Gastroesophageal sphincter (tissue), 3 donors: ENCODE measurements around the gene OTUD6A.

Experiments used
- EP300 ChIP-seq: sonication (generic); formaldehyde crosslinking; IDR thresholded peaks from one replicate; pipeline ENCODE4 v1.6.1; 2017; ENCODE audit warnings: antibody characterized with exemption, mild to moderate bottlenecking
- POLR2A ChIP-seq, 2 donors: fragments of 450-650 bp; IDR thresholded peaks; one replicate each; pipeline ENCODE4 v1.6.1; 2017; ENCODE audit warnings: antibody characterized with exemption in 2 of 2, mild to moderate bottlenecking in 2 of 2, moderate library complexity in 1 of 2
- POLR2AphosphoS5 ChIP-seq: sonication (generic); formaldehyde crosslinking; IDR thresholded peaks from one replicate; pipeline ENCODE4 v1.6.1; 2017; ENCODE audit warnings: antibody characterized with exemption
- TF ChIP-seq, protein P1 (sequence below), 4 experiments: fragments of 200-600 bp in 2 of 4; fragments of 450-650 bp in 2 of 4; sonication (generic) in 1 of 4; IDR thresholded peaks; one replicate each; pipeline ENCODE4 v1.5.1; 2017 to 2019; ENCODE audit warnings: antibody characterized with exemption in 4 of 4, mild to moderate bottlenecking in 2 of 4, moderate library complexity in 2 of 4

GRCh38 chrX:70096052-70096451 lies 33.8 kb downstream of the OTUD6A start:
- TF ChIP-seq POLR2A (IDR thresholded peaks at IDR 0.05) (no peak), POLR2AphosphoS5 (no peak), EP300 (no peak)
- TF ChIP-seq, protein P1, sequence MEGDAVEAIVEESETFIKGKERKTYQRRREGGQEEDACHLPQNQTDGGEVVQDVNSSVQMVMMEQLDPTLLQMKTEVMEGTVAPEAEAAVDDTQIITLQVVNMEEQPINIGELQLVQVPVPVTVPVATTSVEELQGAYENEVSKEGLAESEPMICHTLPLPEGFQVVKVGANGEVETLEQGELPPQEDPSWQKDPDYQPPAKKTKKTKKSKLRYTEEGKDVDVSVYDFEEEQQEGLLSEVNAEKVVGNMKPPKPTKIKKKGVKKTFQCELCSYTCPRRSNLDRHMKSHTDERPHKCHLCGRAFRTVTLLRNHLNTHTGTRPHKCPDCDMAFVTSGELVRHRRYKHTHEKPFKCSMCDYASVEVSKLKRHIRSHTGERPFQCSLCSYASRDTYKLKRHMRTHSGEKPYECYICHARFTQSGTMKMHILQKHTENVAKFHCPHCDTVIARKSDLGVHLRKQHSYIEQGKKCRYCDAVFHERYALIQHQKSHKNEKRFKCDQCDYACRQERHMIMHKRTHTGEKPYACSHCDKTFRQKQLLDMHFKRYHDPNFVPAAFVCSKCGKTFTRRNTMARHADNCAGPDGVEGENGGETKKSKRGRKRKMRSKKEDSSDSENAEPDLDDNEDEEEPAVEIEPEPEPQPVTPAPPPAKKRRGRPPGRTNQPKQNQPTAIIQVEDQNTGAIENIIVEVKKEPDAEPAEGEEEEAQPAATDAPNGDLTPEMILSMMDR (IDR thresholded peaks at IDR 0.05) = peak in 1 of 4 experiments; percentile 10
